Prostate gland (tissue), 2 donors: ENCODE measurements around the gene FTCD. TPM values are rescaled to one million over a fixed set of nuclear protein-coding genes. Genes with fewer than 3 reads are reported as not detected.
A peak's percentile ranks its signal among the peaks of the same experiment; 100 is the strongest.

ENCODE experiments used
- DNase-seq: peaks from one replicate; pipeline ENCODE4 v3.0.0-alpha.2; 2019; ENCODE audit warnings: low spot score
- H3K27ac ChIP-seq, 2 donors: fragments of 200-600 bp; sonication (generic); 2 replicates each; pipeline ENCODE4 v1.5.1; 2017 to 2019
- H3K27me3 ChIP-seq: fragments of 200-600 bp; sonication (generic); replicated peaks from 2 replicates; pipeline ENCODE4 v1.5.1; 2019; ENCODE audit not compliant: insufficient read depth
- H3K36me3 ChIP-seq, 2 donors: fragments of 200-600 bp; sonication (generic); 1 replicate in 1 of 2; 2 replicates in 1 of 2; pipeline versions ENCODE4 v1.5.1 to v1.8.1; 2017 to 2019
- H3K4me1 ChIP-seq: fragments of 200-600 bp; sonication (generic); replicated peaks from 2 replicates; pipeline ENCODE4 v1.5.1; 2019
- H3K4me3 ChIP-seq, 2 donors: fragments of 200-600 bp; sonication (generic); 2 replicates each; pipeline ENCODE4 v1.5.1; 2017 to 2019
- H3K9me3 ChIP-seq: fragments of 200-600 bp; sonication (generic); 2 replicates; pipeline ENCODE4 v1.5.1; 2017
- CTCF ChIP-seq, 4 experiments: fragments of 200-600 bp in 2 of 4; fragments of 450-650 bp in 2 of 4; sonication (generic) in 2 of 4; IDR thresholded peaks; 1 replicate in 3 of 4; 2 replicates in 1 of 4; pipeline ENCODE4 v1.5.1; 2016 to 2019; ENCODE audit warnings: antibody characterized with exemption in 4 of 4, mild to moderate bottlenecking in 2 of 4, moderate library complexity in 2 of 4
- POLR2A ChIP-seq: fragments of 450-650 bp; IDR thresholded peaks from one replicate; pipeline ENCODE4 v1.6.1; 2016; ENCODE audit warnings: antibody characterized with exemption, mild to moderate bottlenecking
- POLR2AphosphoS5 ChIP-seq: sonication (generic); formaldehyde crosslinking; IDR thresholded peaks from one replicate; pipeline ENCODE4 v1.6.1; 2017; ENCODE audit warnings: antibody characterized with exemption
- WGBS: methylation state at CpG from one replicate; pipeline ENCODE4 v1.1.5; 2018; 5-methylcytosine and 5-hydroxymethylcytosine counted together
- intact Hi-C: fragments of 100-400 bp; cut with DNase I; formaldehyde crosslinking; loops from one replicate; pipeline ENCODE4 v1.14.2; 2022
- total RNA-seq, 2 donors: library from RNA; depleted of rRNA; stranded (reverse); fragments of >200 nt; gene quantifications; one replicate each; pipeline ENCODE4 v1.1.0, GENCODE V29; 2016

FTCD gene
- total RNA-seq, 2 donors from 2014 or later, result 1.4 to 19.0 TPM

- H3K27ac ChIP-seq, result peak overlapping the region; percentile 88 to 91
- no peaks in the 10 kb centered on the region for H3K27me3 ChIP-seq
- intact Hi-C loops, result no loop called here
- TF ChIP-seq CTCF (IDR thresholded peaks at IDR 0.05), result no peak
- no peak for DNase-seq
- no peaks in the 10 kb centered on the region for H3K36me3 ChIP-seq
- no peaks in the 10 kb centered on the region for H3K4me1 ChIP-seq
- no peaks in the 10 kb centered on the region for H3K9me3 ChIP-seq
- WGBS, result 65% methylated on average over 16 of the region's 16 CpGs
- peak overlapping the region; percentile 75 to 86 for H3K4me3 ChIP-seq
Observed at GRCh38 chr21:46096596-46097335, 58.6 kb downstream of the FTCD start.

GRCh38 chr21:46095814-46096595 is 59.4 kb downstream of the FTCD start:
- 81% methylated on average over 12 of the region's 12 CpGs for WGBS
- intact Hi-C loops, result no loop called here
- no peaks in the 10 kb centered on the region for H3K36me3 ChIP-seq
- no peaks in the 10 kb centered on the region for H3K4me1 ChIP-seq
- peak; percentile 3 for DNase-seq
- H3K9me3 ChIP-seq, result no peaks in the 10 kb centered on the region
- no peak overlapping the region for H3K4me3 ChIP-seq
- H3K27ac ChIP-seq, result peak overlapping the region in 1 of 2 donors; percentile 91
- H3K27me3 ChIP-seq, result no peaks in the 10 kb centered on the region
- no peak for TF ChIP-seq POLR2A
- no peak for TF ChIP-seq POLR2AphosphoS5

- H3K4me3 ChIP-seq, result no peak overlapping the region
- no peaks in the 10 kb centered on the region for H3K4me1 ChIP-seq
- no peak overlapping the region for H3K27ac ChIP-seq
- no peaks in the 10 kb centered on the region for H3K9me3 ChIP-seq
- intact Hi-C loops, result no loop called here
- 74% methylated on average over 16 of the region's 16 CpGs for WGBS
- no peak for TF ChIP-seq POLR2AphosphoS5
- TF ChIP-seq CTCF (IDR thresholded peaks at IDR 0.05), result no peak
- no peak for TF ChIP-seq POLR2A
- DNase-seq, result no peak
- H3K27me3 ChIP-seq, result no peaks in the 10 kb centered on the region
- no peaks in the 10 kb centered on the region for H3K36me3 ChIP-seq
Observed at GRCh38 chr21:46095083-46095719, 60.2 kb downstream of the FTCD start.

GRCh38 chr21:46094401-46095082 is 60.8 kb downstream of the FTCD start:
- no peaks in the 10 kb centered on the region for H3K9me3 ChIP-seq
- no peak for DNase-seq
- no peak for TF ChIP-seq POLR2AphosphoS5
- no peak for TF ChIP-seq CTCF (IDR thresholded peaks at IDR 0.05)
- no peak for TF ChIP-seq POLR2A
- WGBS, result 67% methylated on average over 14 of the region's 14 CpGs
- no peak overlapping the region for H3K4me3 ChIP-seq
- no peaks in the 10 kb centered on the region for H3K4me1 ChIP-seq
- H3K27me3 ChIP-seq, result no peaks in the 10 kb centered on the region
- no peak overlapping the region for H3K27ac ChIP-seq
- intact Hi-C loops, result loop anchor here (5.0 kb wide), 1 partner anchor 37 kb away; no protein-coding TSS in a partner anchor
- no peaks in the 10 kb centered on the region for H3K36me3 ChIP-seq
